ENCODE results near the gene GRM8. TPM values are rescaled to one million over a fixed set of nuclear protein-coding genes. Genes with fewer than 3 reads are reported as not detected.

GRM8 gene
- total RNA-seq, 4 donors from 2014 or later: 0.11 TPM; not detected in 3

- no peaks in the 10 kb centered on the region for H3K36me3 ChIP-seq
- no peak overlapping the region for H3K27ac ChIP-seq (replicated peaks in 1 of 4)
- no peaks in the 10 kb centered on the region for H3K4me1 ChIP-seq
- intact Hi-C loops (cut with DNase I): no loop called here
- WGBS: 69% methylated on average over 2 of the region's 2 CpGs
- peaks cover 0 to 5% (median 0%) of the 10 kb centered on the region in 4 donors for H3K27me3 ChIP-seq
- TF ChIP-seq POLR2AphosphoS5 (IDR thresholded peaks at IDR 0.05) (no peak), EP300 (IDR thresholded peaks at IDR 0.05) (no peak), CTCF (IDR thresholded peaks at IDR 0.05) (no peak)
- H3K4me3 ChIP-seq: no peak overlapping the region
- no peak for DNase-seq (ENCODE audit: extremely low spot score)
- no peaks in the 10 kb centered on the region for H3K9me3 ChIP-seq
Observed at GRCh38 chr7:127194571-127194970, 58.2 kb downstream of the GRM8 start.

- WGBS: 100% methylated on average over 1 of the region's 3 CpGs
- H3K4me3 ChIP-seq: no peak overlapping the region
- TF ChIP-seq POLR2A (IDR thresholded peaks at IDR 0.05; ENCODE audit: low read depth): no peak
- TF ChIP-seq CTCF (IDR thresholded peaks at IDR 0.05): no peak
- no peak for TF ChIP-seq POLR2AphosphoS5 (IDR thresholded peaks at IDR 0.05)
- TF ChIP-seq EP300 (IDR thresholded peaks at IDR 0.05): no peak
- peaks cover 0 to 5% (median 0%) of the 10 kb centered on the region in 4 donors for H3K27me3 ChIP-seq
- no peaks in the 10 kb centered on the region for H3K4me1 ChIP-seq
- DNase-seq (ENCODE audit: extremely low spot score): no peak
- H3K9me3 ChIP-seq: no peaks in the 10 kb centered on the region
- intact Hi-C loops (cut with DNase I): no loop called here
- H3K27ac ChIP-seq (replicated peaks in 1 of 4): no peak overlapping the region
- H3K36me3 ChIP-seq: no peaks in the 10 kb centered on the region
Observed at GRCh38 chr7:127189886-127190285, 62.9 kb downstream of the GRM8 start.

GRCh38 chr7:127189074-127189473 is 63.7 kb downstream of the GRM8 start:
- no peak overlapping the region for H3K4me3 ChIP-seq
- intact Hi-C loops (cut with DNase I): no loop called here
- H3K27ac ChIP-seq (replicated peaks in 1 of 4): no peak overlapping the region
- no peaks in the 10 kb centered on the region for H3K9me3 ChIP-seq
- WGBS: 73% methylated on average over 2 of the region's 2 CpGs
- no peak for DNase-seq (ENCODE audit: extremely low spot score)
- TF ChIP-seq CTCF (IDR thresholded peaks at IDR 0.05): no peak
- TF ChIP-seq POLR2A (IDR thresholded peaks at IDR 0.05; ENCODE audit: low read depth): no peak
- no peak for TF ChIP-seq POLR2AphosphoS5 (IDR thresholded peaks at IDR 0.05)
- no peak for TF ChIP-seq EP300 (IDR thresholded peaks at IDR 0.05)
- no peaks in the 10 kb centered on the region for H3K36me3 ChIP-seq
- peaks cover 0 to 5% (median 0%) of the 10 kb centered on the region in 4 donors for H3K27me3 ChIP-seq
- no peaks in the 10 kb centered on the region for H3K4me1 ChIP-seq

DNA sequence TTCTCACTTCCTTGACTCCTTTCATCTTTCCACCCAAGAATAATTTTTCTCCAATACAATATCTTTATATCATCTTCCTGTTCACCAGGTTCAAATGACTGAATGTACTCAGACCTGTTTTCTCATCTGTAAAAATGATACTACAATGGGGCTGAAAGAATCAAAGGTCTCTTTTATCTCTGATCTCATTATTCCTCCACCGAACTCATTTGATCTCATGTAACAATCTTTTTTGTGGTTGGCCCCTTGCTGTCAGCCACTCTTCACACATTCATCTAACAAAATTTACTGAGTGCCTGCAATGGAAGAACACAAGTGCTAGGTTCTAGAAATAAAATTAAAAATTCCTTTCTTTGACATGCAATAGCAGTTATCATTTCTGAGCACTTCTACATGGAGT is 65.0 kb downstream of the GRM8 start:
- TF ChIP-seq CTCF (IDR thresholded peaks at IDR 0.05) (no peak), POLR2AphosphoS5 (IDR thresholded peaks at IDR 0.05) (no peak), EP300 (IDR thresholded peaks at IDR 0.05) (no peak), POLR2A (IDR thresholded peaks at IDR 0.05; ENCODE audit: low read depth) (no peak)
- intact Hi-C loops (cut with DNase I): no loop called here
- DNase-seq (ENCODE audit: extremely low spot score): no peak
- H3K27me3 ChIP-seq: peaks cover 0 to 3% (median 0%) of the 10 kb centered on the region in 4 donors
- H3K36me3 ChIP-seq: no peaks in the 10 kb centered on the region
- H3K4me1 ChIP-seq: no peaks in the 10 kb centered on the region
- no peak overlapping the region for H3K4me3 ChIP-seq
- WGBS: 92% methylated on average over 1 of the region's 1 CpG
- H3K9me3 ChIP-seq: no peaks in the 10 kb centered on the region
- H3K27ac ChIP-seq (replicated peaks in 1 of 4): no peak overlapping the region

DNA sequence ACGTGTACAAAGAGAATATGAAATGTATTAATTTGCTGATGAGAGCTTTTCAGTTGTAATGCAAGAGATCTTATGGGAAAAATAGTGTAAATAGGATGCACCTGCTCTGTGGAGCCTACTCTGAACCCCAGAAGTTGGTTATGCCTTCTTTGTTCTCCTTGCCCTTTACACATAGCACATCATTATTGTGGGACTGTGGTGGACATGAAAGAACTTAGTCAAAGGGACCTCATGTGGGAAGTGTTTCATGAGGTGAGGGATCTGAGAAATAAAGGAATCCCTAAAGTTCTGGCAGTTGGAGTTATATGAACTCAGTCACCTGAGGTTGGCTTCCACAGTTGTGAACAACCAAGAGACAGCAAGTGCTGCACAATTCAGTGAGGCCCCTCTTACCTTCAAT is 66.1 kb downstream of the GRM8 start:
- no peaks in the 10 kb centered on the region for H3K4me1 ChIP-seq
- H3K9me3 ChIP-seq: no peaks in the 10 kb centered on the region
- no peaks in the 10 kb centered on the region for H3K27me3 ChIP-seq
- no peak overlapping the region for H3K27ac ChIP-seq (replicated peaks in 1 of 4)
- H3K36me3 ChIP-seq: no peaks in the 10 kb centered on the region
- intact Hi-C loops (cut with DNase I): no loop called here
- TF ChIP-seq EP300 (IDR thresholded peaks at IDR 0.05) (no peak), POLR2A (IDR thresholded peaks at IDR 0.05; ENCODE audit: low read depth) (no peak), POLR2AphosphoS5 (IDR thresholded peaks at IDR 0.05) (no peak), CTCF (IDR thresholded peaks at IDR 0.05) (no peak)
- WGBS: 56% methylated on average over 1 of the region's 1 CpG
- no peak for DNase-seq (ENCODE audit: extremely low spot score)
- H3K4me3 ChIP-seq: no peak overlapping the region
